ENCODE data around the gene EFCAB11. TPM values are rescaled to one million over a fixed set of nuclear protein-coding genes. Genes with fewer than 3 reads are reported as not detected.

The EFCAB11 gene
- total RNA-seq, 2 experiments from 2014 or later, result 0.36 to 0.47 TPM

DNA sequence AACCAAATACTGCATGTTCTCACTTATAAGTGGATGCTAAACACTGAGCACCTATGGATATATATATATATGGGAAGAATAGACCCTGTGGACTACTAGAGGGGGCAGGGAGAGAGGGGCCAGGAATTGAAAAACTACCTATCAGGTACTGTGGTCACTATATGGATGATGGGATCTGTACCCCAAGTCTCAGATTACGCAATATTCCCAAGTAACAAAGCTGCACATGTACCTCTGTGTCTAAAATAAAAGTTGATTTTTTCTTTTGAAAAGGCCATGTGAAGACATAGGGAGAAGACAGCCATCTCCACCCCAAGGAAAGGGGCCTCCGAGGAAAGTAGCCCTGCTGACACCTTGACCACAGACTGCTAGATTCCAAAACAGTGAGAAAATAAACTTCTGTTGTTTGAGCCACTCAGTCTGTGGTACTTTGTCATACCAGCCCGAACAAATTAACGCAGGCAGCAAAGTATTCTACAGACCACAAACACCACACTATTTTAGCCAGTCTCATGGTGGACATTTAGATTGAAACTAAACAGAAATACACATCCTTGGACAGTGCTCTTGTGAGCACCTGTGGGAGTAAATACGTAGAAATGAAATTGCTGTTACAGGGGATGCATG, 197.1 kb downstream of the EFCAB11 start:
- Histone ChIP-seq H3K27me3 (ENCODE audit: control insufficient read depth in 1 of 2, insufficient read depth in 2 of 2, low read length in 2 of 2) (no peaks in the 10 kb centered on the region), H3K36me3 (ENCODE audit: insufficient read depth, low read length) (no peaks in the 10 kb centered on the region), H3K4me1 (ENCODE audit: insufficient read depth, low read length) (no peaks in the 10 kb centered on the region), H3K9me3 (ENCODE audit: control insufficient read depth in 1 of 2, insufficient read depth in 1 of 2, low read length in 2 of 2) (peaks cover 0 to 4% of the 10 kb centered on the region in 2 experiments), H3K27ac (ENCODE audit: low read depth in 1 of 2, low read length in 2 of 2) (no peak overlapping the region), H3K4me3 (ENCODE audit: low read length) (no peak overlapping the region)
- Mint-ChIP-seq H3K36me3 (ENCODE audit: low read depth) (no peaks in the 10 kb centered on the region), H3K4me1 (ENCODE audit: low read depth) (peaks cover 8% of the 10 kb centered on the region), H3K27me3 (no peaks in the 10 kb centered on the region), H3K27ac (no peak overlapping the region), H3K4me3 (no peak overlapping the region), H3K9me3 (no peaks in the 10 kb centered on the region)
- DNase-seq (no peak), ATAC-seq (ENCODE audit: poor library complexity) (no peak)
- intact Hi-C loops (cut with DNase I, micrococcal nuclease), result no loop called here
- CTCF ChIA-PET, result no interaction called here
- POLR2A ChIA-PET, result no interaction called here
- TF ChIP-seq, protein P1, sequence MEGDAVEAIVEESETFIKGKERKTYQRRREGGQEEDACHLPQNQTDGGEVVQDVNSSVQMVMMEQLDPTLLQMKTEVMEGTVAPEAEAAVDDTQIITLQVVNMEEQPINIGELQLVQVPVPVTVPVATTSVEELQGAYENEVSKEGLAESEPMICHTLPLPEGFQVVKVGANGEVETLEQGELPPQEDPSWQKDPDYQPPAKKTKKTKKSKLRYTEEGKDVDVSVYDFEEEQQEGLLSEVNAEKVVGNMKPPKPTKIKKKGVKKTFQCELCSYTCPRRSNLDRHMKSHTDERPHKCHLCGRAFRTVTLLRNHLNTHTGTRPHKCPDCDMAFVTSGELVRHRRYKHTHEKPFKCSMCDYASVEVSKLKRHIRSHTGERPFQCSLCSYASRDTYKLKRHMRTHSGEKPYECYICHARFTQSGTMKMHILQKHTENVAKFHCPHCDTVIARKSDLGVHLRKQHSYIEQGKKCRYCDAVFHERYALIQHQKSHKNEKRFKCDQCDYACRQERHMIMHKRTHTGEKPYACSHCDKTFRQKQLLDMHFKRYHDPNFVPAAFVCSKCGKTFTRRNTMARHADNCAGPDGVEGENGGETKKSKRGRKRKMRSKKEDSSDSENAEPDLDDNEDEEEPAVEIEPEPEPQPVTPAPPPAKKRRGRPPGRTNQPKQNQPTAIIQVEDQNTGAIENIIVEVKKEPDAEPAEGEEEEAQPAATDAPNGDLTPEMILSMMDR (IDR thresholded peaks at IDR 0.05), result no peak

DNA sequence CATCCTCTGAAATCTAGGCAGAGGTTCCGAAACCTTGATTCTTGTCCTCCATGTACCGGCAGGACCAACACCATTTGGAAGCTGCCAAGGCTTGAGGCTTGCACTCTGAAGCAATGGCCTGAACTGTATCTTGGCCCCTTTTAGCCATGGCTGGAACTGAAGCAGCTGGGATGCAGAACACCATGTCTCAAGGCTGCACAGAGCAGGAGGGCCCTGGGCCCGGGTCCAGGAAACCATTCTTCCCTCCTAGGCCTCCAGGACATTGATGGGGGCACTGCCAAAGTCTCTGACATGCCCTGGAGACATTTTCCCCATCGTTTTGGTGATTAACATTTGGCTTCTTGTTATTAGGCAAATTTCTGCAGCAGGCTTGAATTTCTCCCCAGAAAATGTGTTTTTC, 198.7 kb downstream of the EFCAB11 start:
- CTCF ChIA-PET, result no interaction called here
- H3K36me3 Mint-ChIP-seq (ENCODE audit: low read depth), result no peaks in the 10 kb centered on the region
- TF ChIP-seq, protein P1 (IDR thresholded peaks at IDR 0.05), result no peak
- Histone ChIP-seq H3K9me3 (ENCODE audit: control insufficient read depth in 1 of 2, insufficient read depth in 1 of 2, low read length in 2 of 2) (peaks cover 0 to 4% of the 10 kb centered on the region in 2 experiments), H3K4me1 (ENCODE audit: insufficient read depth, low read length) (no peaks in the 10 kb centered on the region), H3K27ac (ENCODE audit: low read depth in 1 of 2, low read length in 2 of 2) (no peak overlapping the region), H3K27me3 (ENCODE audit: control insufficient read depth in 1 of 2, insufficient read depth in 2 of 2, low read length in 2 of 2) (no peaks in the 10 kb centered on the region), H3K4me3 (ENCODE audit: low read length) (no peak overlapping the region), H3K36me3 (ENCODE audit: insufficient read depth, low read length) (no peaks in the 10 kb centered on the region)
- intact Hi-C loops (cut with DNase I, micrococcal nuclease), result no loop called here
- no peak for ATAC-seq (ENCODE audit: poor library complexity)
- DNase-seq, result no peak
- no peaks in the 10 kb centered on the region for H3K27me3 Mint-ChIP-seq
- peaks cover 21% of the 10 kb centered on the region for H3K4me1 Mint-ChIP-seq (ENCODE audit: low read depth)
- POLR2A ChIA-PET, result no interaction called here
- no peak overlapping the region for H3K4me3 Mint-ChIP-seq
- H3K9me3 Mint-ChIP-seq, result no peaks in the 10 kb centered on the region
- no peak overlapping the region for H3K27ac Mint-ChIP-seq

DNA sequence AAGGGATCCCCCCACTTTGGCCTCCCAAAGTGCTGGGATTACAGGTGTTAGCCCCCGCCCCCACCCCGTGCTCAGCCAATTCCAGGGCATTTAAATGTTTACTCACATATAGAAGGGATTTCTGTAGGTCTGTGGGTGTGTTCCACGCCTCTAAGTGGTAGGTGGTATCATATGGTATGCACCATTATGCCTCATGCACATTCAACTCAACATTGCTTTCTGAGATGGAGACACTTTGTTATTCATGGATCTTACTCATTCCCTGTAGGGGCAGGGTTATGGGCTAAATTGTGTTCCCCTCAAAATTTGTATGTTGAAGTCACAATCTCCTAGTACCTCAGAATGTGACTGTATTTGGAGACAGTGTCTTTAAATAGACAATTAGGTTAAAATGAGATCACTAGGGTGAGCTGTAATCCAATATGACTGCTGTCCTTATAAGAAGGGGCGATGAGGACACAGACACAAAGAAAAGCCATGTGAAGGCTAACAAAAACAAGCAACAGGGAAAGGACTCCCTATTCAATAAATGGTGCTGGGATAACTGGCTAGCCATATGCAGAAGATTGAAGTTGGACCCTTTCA, 200.6 kb downstream of the EFCAB11 start:
- no peaks in the 10 kb centered on the region for H3K27me3 Mint-ChIP-seq
- no peaks in the 10 kb centered on the region for H3K4me1 ChIP-seq (ENCODE audit: insufficient read depth, low read length)
- H3K9me3 ChIP-seq (ENCODE audit: control insufficient read depth in 1 of 2, insufficient read depth in 1 of 2, low read length in 2 of 2), result peaks cover 0 to 4% of the 10 kb centered on the region in 2 experiments
- TF ChIP-seq, protein P1 (IDR thresholded peaks at IDR 0.05), result no peak
- CTCF ChIA-PET, result no interaction called here
- H3K36me3 ChIP-seq (ENCODE audit: insufficient read depth, low read length), result no peaks in the 10 kb centered on the region
- ATAC-seq (ENCODE audit: poor library complexity) (no peak), DNase-seq (no peak)
- no peak overlapping the region for H3K27ac ChIP-seq (ENCODE audit: low read depth in 1 of 2, low read length in 2 of 2)
- H3K27me3 ChIP-seq (ENCODE audit: control insufficient read depth in 1 of 2, insufficient read depth in 2 of 2, low read length in 2 of 2), result no peaks in the 10 kb centered on the region
- POLR2A ChIA-PET, result no interaction called here
- no peak overlapping the region for H3K27ac Mint-ChIP-seq
- peaks cover 36% of the 10 kb centered on the region for H3K4me1 Mint-ChIP-seq (ENCODE audit: low read depth)
- intact Hi-C loops (cut with DNase I, micrococcal nuclease), result no loop called here
- H3K4me3 ChIP-seq (ENCODE audit: low read length), result no peak overlapping the region
- H3K36me3 Mint-ChIP-seq (ENCODE audit: low read depth), result no peaks in the 10 kb centered on the region
- H3K4me3 Mint-ChIP-seq, result no peak overlapping the region
- H3K9me3 Mint-ChIP-seq, result no peaks in the 10 kb centered on the region
